Panc1 (cell line): ENCODE measurements around the gene UBXN11. TPM values are rescaled to one million over a fixed set of nuclear protein-coding genes. Genes with fewer than 3 reads are reported as not detected.

Source experiments
- ATAC-seq: fragments of 200-7000 bp; cut with Tn5 transposase; 2 replicates; pipeline ENCODE4 v1.9.1; 2020; ENCODE audit warnings: mild to moderate bottlenecking, moderate library complexity
- BruUV-seq: library from RNA; stranded (reverse); fragments of 400-500 nt; replicated peaks from 2 replicates; lab custom pipeline; 2021; lab: Mats Ljungman, UMichigan
- CTCF ChIA-PET: fragments of 300-600 bp; sonication (Branson Sonifier 250); formaldehyde crosslinking; loops from one replicate; lab custom pipeline; 2022; ENCODE audit warnings: antibody characterized with exemption; lab: Charles Lee
- POLR2A ChIA-PET: fragments of 300-600 bp; sonication (Branson Sonifier 250); formaldehyde crosslinking; loops from one replicate; lab custom pipeline; 2022; ENCODE audit warnings: antibody characterized with exemption; lab: Charles Lee
- DNase-seq: peaks from one replicate; pipeline ENCODE4 v3.0.0-alpha.2; 2010; ENCODE audit warnings: low read depth, low spot score
- H3K27ac ChIP-seq: 2 replicates; pipeline ENCODE4 v1.5.1; 2011; ENCODE audit warnings: mild to moderate bottlenecking, low read length, inconsistent platforms
- H3K27me3 ChIP-seq: fragments of 200-500 bp; sonication (Bioruptor generic); 2 replicates; pipeline ENCODE4 v1.6.0; 2014; ENCODE audit warnings: low read length, inconsistent platforms; ENCODE audit not compliant: control insufficient read depth, insufficient read depth
- H3K36me3 ChIP-seq: fragments of 200-500 bp; sonication (Bioruptor generic); 2 replicates; pipeline ENCODE4 v1.5.1; 2014; ENCODE audit warnings: inconsistent platforms, mild to moderate bottlenecking, low read length, moderate library complexity; ENCODE audit not compliant: control insufficient read depth, insufficient read depth
- H3K4me1 ChIP-seq: 2 replicates; pipeline ENCODE4 v1.5.1; 2011; ENCODE audit warnings: inconsistent platforms, mild to moderate bottlenecking, low read length, moderate library complexity; ENCODE audit not compliant: control insufficient read depth, insufficient read depth
- H3K4me3 ChIP-seq, 2 experiments: 2 replicates each; pipeline ENCODE4 v1.5.1; 2011 to 2012; ENCODE audit warnings: low read depth in 2 of 2, low read length in 2 of 2, mild to moderate bottlenecking in 2 of 2, inconsistent platforms in 1 of 2, moderate library complexity in 1 of 2
- H3K9me3 ChIP-seq: fragments of 200-500 bp; sonication (Bioruptor generic); 2 replicates; pipeline ENCODE4 v1.5.1; 2014; ENCODE audit warnings: low read depth, mild to moderate bottlenecking, inconsistent platforms, low read length, moderate library complexity; ENCODE audit not compliant: control insufficient read depth, insufficient read depth
- CTCF ChIP-seq: fragments of 450-650 bp; IDR thresholded peaks from 2 replicates; pipeline ENCODE4 v1.5.1; 2017; ENCODE audit warnings: mild to moderate bottlenecking
- POLR2AphosphoS5 ChIP-seq: IDR thresholded peaks from 2 replicates; pipeline ENCODE4 v1.6.1; 2012; ENCODE audit warnings: mild to moderate bottlenecking, low read depth, low read length, moderate library complexity
- SIN3A ChIP-seq: IDR thresholded peaks from 2 replicates; pipeline ENCODE4 v1.6.1; 2012; ENCODE audit warnings: low read depth, mild to moderate bottlenecking, low read length, moderate library complexity, borderline replicate concordance; ENCODE audit not compliant: insufficient read depth
- TCF7L2 ChIP-seq: IDR thresholded peaks from 2 replicates; pipeline ENCODE4 v1.6.1; 2011; ENCODE audit warnings: mild to moderate bottlenecking, low read depth, low read length, inconsistent platforms
- in situ Hi-C: cut with HindIII; loops from 2 replicates; pipeline ENCODE4 v1.10.0; 2016; ENCODE audit warnings: low sequenced_read_pairs, low pct_unique_long_range_greater_than_20kb
- intact Hi-C: fragments of 100-400 bp; cut with micrococcal nuclease; formaldehyde crosslinking; loops from one replicate; pipeline ENCODE4 v1.10.0; 2022; ENCODE audit not compliant: unreplicated experiment
- total RNA-seq: library from RNA; stranded (reverse); gene quantifications from one replicate; pipeline ENCODE4 v1.2.1, GENCODE V29; 2021; ENCODE audit not compliant: unreplicated experiment
- TF ChIP-seq, protein P1 (sequence below), 2 experiments: IDR thresholded peaks; 2 replicates each; pipeline ENCODE4 v1.6.1; 2011 to 2012; ENCODE audit warnings: low read depth in 2 of 2, control low read depth in 1 of 2, low read length in 1 of 2, mild to moderate bottlenecking in 1 of 2, moderate library complexity in 1 of 2; ENCODE audit not compliant: insufficient read depth in 1 of 2

UBXN11 gene
- total RNA-seq, 1 experiment from 2014 or later, result 23.7 TPM

- H3K36me3 ChIP-seq, result no peaks in the 10 kb centered on the region
- POLR2A ChIA-PET, result interaction anchor here (1.2 kb wide), 1 partner anchor 32 kb away, joined by 3 read pairs; no protein-coding TSS in a partner anchor
- no peaks in the 10 kb centered on the region for H3K27me3 ChIP-seq
- intact Hi-C loops (no loop called here), in situ Hi-C loops (no loop called here)
- H3K9me3 ChIP-seq, result no peaks in the 10 kb centered on the region
- no peak overlapping the region for H3K4me3 ChIP-seq
- no peak overlapping the region for H3K27ac ChIP-seq
- TF ChIP-seq CTCF, result no peak
- TF ChIP-seq SIN3A, result no peak
- TF ChIP-seq, protein P1, sequence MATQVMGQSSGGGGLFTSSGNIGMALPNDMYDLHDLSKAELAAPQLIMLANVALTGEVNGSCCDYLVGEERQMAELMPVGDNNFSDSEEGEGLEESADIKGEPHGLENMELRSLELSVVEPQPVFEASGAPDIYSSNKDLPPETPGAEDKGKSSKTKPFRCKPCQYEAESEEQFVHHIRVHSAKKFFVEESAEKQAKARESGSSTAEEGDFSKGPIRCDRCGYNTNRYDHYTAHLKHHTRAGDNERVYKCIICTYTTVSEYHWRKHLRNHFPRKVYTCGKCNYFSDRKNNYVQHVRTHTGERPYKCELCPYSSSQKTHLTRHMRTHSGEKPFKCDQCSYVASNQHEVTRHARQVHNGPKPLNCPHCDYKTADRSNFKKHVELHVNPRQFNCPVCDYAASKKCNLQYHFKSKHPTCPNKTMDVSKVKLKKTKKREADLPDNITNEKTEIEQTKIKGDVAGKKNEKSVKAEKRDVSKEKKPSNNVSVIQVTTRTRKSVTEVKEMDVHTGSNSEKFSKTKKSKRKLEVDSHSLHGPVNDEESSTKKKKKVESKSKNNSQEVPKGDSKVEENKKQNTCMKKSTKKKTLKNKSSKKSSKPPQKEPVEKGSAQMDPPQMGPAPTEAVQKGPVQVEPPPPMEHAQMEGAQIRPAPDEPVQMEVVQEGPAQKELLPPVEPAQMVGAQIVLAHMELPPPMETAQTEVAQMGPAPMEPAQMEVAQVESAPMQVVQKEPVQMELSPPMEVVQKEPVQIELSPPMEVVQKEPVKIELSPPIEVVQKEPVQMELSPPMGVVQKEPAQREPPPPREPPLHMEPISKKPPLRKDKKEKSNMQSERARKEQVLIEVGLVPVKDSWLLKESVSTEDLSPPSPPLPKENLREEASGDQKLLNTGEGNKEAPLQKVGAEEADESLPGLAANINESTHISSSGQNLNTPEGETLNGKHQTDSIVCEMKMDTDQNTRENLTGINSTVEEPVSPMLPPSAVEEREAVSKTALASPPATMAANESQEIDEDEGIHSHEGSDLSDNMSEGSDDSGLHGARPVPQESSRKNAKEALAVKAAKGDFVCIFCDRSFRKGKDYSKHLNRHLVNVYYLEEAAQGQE (IDR thresholded peaks at IDR 0.05; ENCODE audit: insufficient read depth in 1 of 2, low read depth in 2 of 2, low read length in 1 of 2), result no peak
- no peak for TF ChIP-seq POLR2AphosphoS5
- TF ChIP-seq TCF7L2, result no peak
- 0 out of 2 replicates have a peak, but pooled peaks have one; percentile 2 for ATAC-seq
- no peaks in the 10 kb centered on the region for H3K4me1 ChIP-seq
- CTCF ChIA-PET, result no interaction called here
- DNase-seq, result no peak
- BruUV-seq, result no TSS peak
Observed at GRCh38 chr1:26337206-26337535, 30.7 kb upstream of the UBXN11 start.

DNA sequence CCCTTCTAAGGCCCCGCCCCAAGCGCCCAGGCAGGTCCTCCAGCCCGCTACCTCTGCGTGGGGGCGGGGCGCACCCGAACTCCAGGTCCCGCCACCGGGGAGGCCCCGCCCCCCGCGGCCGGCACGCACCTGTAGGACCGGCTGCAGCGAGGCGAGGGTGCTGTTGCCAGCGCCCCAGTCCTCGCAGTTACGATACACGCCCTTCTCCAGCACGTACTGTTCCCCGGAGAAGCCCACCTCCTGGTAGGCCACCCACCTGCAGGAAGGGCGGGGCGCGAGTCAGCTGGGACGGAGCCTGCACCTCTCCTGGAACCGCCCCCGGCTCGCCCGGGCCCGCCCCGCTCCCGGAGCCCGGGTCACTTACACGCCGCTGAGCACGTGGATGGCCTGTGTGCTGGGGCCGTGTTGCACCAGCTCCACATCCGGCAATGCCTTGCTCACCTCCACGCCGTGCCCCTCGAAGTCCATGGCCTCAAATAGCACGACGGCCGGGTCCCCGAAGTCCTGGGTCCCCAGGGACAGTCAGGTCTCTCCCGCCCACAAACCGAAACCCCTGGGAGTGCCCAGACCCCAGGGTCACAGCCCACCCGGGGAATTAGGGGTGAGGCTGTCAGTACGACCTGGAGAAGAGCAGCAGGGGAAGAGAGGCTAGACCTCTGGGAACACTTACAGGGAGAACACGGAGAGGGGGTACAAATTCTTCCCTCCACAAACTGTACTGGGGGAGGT, 30.2 kb upstream of the UBXN11 start:
- in situ Hi-C loops, result no loop called here
- ChIA-PET CTCF (no interaction called here), POLR2A (interaction anchor here (1.2 kb wide), 1 partner anchor 32 kb away, joined by 3 read pairs; no protein-coding TSS in a partner anchor)
- intact Hi-C loops, result no loop called here
- H3K4me3 ChIP-seq, result peak overlapping the region; percentile 55 to 73
- H3K27me3 ChIP-seq, result no peaks in the 10 kb centered on the region
- no peaks in the 10 kb centered on the region for H3K4me1 ChIP-seq
- no peaks in the 10 kb centered on the region for H3K36me3 ChIP-seq
- DNase-seq (no peak), ATAC-seq (peak; percentile 95)
- no peak overlapping the region; the same call in 1 of the 2 replicates for H3K27ac ChIP-seq
- H3K9me3 ChIP-seq, result no peaks in the 10 kb centered on the region
- TF ChIP-seq POLR2AphosphoS5 (no peak), TCF7L2 (no peak), SIN3A (no peak), CTCF (no peak)
- TF ChIP-seq, protein P1 (IDR thresholded peaks at IDR 0.05; ENCODE audit: insufficient read depth in 1 of 2, low read depth in 2 of 2, low read length in 1 of 2), result no peak
- BruUV-seq, result no TSS peak
